Natural killer cell (primary cell): Measurements from ENCODE around the gene NUDT16. TPM values are rescaled to one million over a fixed set of nuclear protein-coding genes. Genes with fewer than 3 reads are reported as not detected.

ENCODE experiments used
- ATAC-seq, 3 donors: fragments of 150-1000 bp in 2 of 3; fragments of 200-7000 bp in 1 of 3; cut with Tn5 transposase; 1 replicate in 1 of 3; 2 replicates in 2 of 3; pipeline ENCODE4 v1.10.0; 2021; ENCODE audit warnings: mild to moderate bottlenecking in 2 of 3, moderate library complexity in 2 of 3
- DNase-seq, 2 donors: peaks; one replicate each; pipeline versions ENCODE4 v3.0.0 to v3.0.0-alpha.2; 2013 to 2021; ENCODE audit warnings: mixed read lengths in 1 of 2
- H3K27ac ChIP-seq: one replicate; pipeline ENCODE4 v1.5.1; 2013; ENCODE audit warnings: mild to moderate bottlenecking, low read length
- H3K27me3 ChIP-seq: one replicate; pipeline ENCODE4 v1.6.1; 2013; ENCODE audit warnings: low read length; ENCODE audit not compliant: control insufficient read depth, insufficient read depth
- H3K36me3 ChIP-seq: one replicate; pipeline ENCODE4 v1.6.1; 2013; ENCODE audit warnings: low read length; ENCODE audit not compliant: control insufficient read depth, insufficient read depth
- H3K4me1 ChIP-seq: one replicate; pipeline ENCODE4 v1.6.1; 2013; ENCODE audit warnings: low read length; ENCODE audit not compliant: control insufficient read depth, insufficient read depth
- H3K4me3 ChIP-seq: one replicate; pipeline ENCODE4 v1.5.1; 2013; ENCODE audit warnings: low read length
- H3K9me3 ChIP-seq: one replicate; pipeline ENCODE4 v1.6.1; 2013; ENCODE audit warnings: low read length; ENCODE audit not compliant: control insufficient read depth, insufficient read depth
- H3K27ac Mint-ChIP-seq, 2 donors: one replicate each; pipeline ENCODE4 v1.8.0; 2022; ENCODE audit warnings: mild to moderate bottlenecking in 2 of 2, mixed read lengths in 2 of 2, moderate library complexity in 1 of 2
- H3K27me3 Mint-ChIP-seq, 2 donors: one replicate each; pipeline ENCODE4 v1.8.0; 2022; ENCODE audit warnings: low read depth in 2 of 2, mixed read lengths in 2 of 2
- H3K36me3 Mint-ChIP-seq: one replicate; pipeline ENCODE4 v1.8.0; 2022; ENCODE audit warnings: mixed read lengths
- H3K4me1 Mint-ChIP-seq, 2 donors: one replicate each; pipeline ENCODE4 v1.8.0; 2022; ENCODE audit warnings: mixed read lengths in 2 of 2
- H3K4me3 Mint-ChIP-seq: one replicate; pipeline ENCODE4 v1.8.0; 2022; ENCODE audit warnings: mild to moderate bottlenecking, moderate library complexity, mixed read lengths
- H3K9me3 Mint-ChIP-seq, 2 donors: one replicate each; pipeline ENCODE4 v1.8.0; 2022; ENCODE audit warnings: mixed read lengths in 2 of 2
- WGBS: methylation state at CpG from one replicate; pipeline ENCODE4 v1.1.7; 2013; ENCODE audit warnings: missing lambda C conversion rate; ENCODE audit not compliant: insufficient coverage; 5-methylcytosine and 5-hydroxymethylcytosine counted together
- intact Hi-C: fragments of 100-400 bp; cut with micrococcal nuclease; formaldehyde crosslinking; loops from one replicate; pipeline ENCODE4 v1.14.2; 2022
- total RNA-seq, 4 donors: library from RNA; stranded (reverse); fragments of 120-200 nt in 1 of 4; gene quantifications; one replicate each; pipeline versions ENCODE4 v1.2.3 to v1.2.4, GENCODE V29; 2013 to 2022
- TF ChIP-seq, protein P1 (sequence below): fragments of 200-600 bp; IDR thresholded peaks from one replicate; pipeline ENCODE4 v1.8.0; 2022; ENCODE audit warnings: antibody characterized with exemption

Gene NUDT16
- total RNA-seq, 3 donors from 2014 or later (not counting 1 experiment from before 2014, with no cell fraction given), result 9.0 to 10.7 (median 9.7) TPM

DNA sequence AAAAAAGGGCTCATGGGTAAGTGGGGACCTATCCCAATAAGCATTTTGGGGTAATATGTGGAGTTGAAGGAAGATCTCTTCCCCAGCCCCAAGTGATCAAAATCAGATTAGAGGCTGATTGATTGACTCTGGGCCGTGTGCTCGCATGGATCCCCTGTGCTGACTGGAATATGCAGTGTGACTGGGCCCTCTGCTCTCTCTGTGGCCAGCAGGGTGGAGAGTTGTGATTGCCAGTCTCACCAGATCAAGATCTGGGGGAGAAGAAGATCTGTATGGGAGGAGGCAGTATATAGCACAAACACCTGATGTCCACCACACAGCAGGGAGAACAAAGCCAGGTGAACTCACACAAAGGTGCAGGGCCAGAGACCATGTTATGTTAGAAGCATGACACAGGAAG, 8.8 kb downstream of the NUDT16 start:
- Mint-ChIP-seq H3K4me1 (peaks cover 13 to 18% of the 10 kb centered on the region in 2 donors), H3K27ac (no peak overlapping the region), H3K9me3 (no peaks in the 10 kb centered on the region), H3K4me3 (no peak overlapping the region), H3K27me3 (no peaks in the 10 kb centered on the region), H3K36me3 (no peaks in the 10 kb centered on the region)
- H3K4me3 ChIP-seq, result no peak overlapping the region
- H3K36me3 ChIP-seq, result no peaks in the 10 kb centered on the region
- intact Hi-C loops, result no loop called here
- no peak overlapping the region for H3K27ac ChIP-seq
- no peaks in the 10 kb centered on the region for H3K27me3 ChIP-seq
- no peaks in the 10 kb centered on the region for H3K9me3 ChIP-seq
- peaks cover 9% of the 10 kb centered on the region for H3K4me1 ChIP-seq
- 87% methylated on average over 2 of the region's 2 CpGs for WGBS
- TF ChIP-seq, protein P1, sequence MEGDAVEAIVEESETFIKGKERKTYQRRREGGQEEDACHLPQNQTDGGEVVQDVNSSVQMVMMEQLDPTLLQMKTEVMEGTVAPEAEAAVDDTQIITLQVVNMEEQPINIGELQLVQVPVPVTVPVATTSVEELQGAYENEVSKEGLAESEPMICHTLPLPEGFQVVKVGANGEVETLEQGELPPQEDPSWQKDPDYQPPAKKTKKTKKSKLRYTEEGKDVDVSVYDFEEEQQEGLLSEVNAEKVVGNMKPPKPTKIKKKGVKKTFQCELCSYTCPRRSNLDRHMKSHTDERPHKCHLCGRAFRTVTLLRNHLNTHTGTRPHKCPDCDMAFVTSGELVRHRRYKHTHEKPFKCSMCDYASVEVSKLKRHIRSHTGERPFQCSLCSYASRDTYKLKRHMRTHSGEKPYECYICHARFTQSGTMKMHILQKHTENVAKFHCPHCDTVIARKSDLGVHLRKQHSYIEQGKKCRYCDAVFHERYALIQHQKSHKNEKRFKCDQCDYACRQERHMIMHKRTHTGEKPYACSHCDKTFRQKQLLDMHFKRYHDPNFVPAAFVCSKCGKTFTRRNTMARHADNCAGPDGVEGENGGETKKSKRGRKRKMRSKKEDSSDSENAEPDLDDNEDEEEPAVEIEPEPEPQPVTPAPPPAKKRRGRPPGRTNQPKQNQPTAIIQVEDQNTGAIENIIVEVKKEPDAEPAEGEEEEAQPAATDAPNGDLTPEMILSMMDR, result no peak
- ATAC-seq, result no peak
- no peak for DNase-seq

DNA sequence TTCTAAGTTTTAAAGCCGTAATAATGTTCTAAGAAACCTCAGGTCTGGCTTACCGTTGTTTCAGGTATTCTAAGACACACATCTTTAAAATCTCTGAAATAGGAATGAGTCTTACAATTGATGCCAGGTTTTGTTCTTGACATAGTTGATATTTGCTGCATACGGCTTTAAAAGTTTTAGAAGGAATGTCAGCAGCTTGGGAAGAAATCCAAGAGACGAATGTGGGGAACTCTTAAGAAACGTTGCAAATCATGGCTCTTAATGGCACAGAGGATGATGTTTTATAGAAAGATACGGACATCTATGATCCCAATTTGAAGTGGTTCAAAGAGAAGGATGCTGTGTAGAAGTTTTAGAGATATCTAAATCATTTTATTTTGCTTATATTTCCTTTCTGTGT, 11.5 kb downstream of the NUDT16 start:
- peaks cover 0 to 2% of the 10 kb centered on the region in 2 donors for H3K4me1 Mint-ChIP-seq
- Histone ChIP-seq H3K27me3 (no peaks in the 10 kb centered on the region), H3K4me3 (no peak overlapping the region), H3K4me1 (peaks cover 2% of the 10 kb centered on the region), H3K9me3 (no peaks in the 10 kb centered on the region), H3K27ac (no peak overlapping the region), H3K36me3 (no peaks in the 10 kb centered on the region)
- intact Hi-C loops, result no loop called here
- no peaks in the 10 kb centered on the region for H3K9me3 Mint-ChIP-seq
- TF ChIP-seq, protein P1, result no peak
- WGBS, result 92% methylated on average over 6 of the region's 6 CpGs
- no peak overlapping the region for H3K4me3 Mint-ChIP-seq
- no peak overlapping the region for H3K27ac Mint-ChIP-seq
- no peaks in the 10 kb centered on the region for H3K27me3 Mint-ChIP-seq
- H3K36me3 Mint-ChIP-seq, result no peaks in the 10 kb centered on the region
- no peak for ATAC-seq
- DNase-seq, result no peak

DNA sequence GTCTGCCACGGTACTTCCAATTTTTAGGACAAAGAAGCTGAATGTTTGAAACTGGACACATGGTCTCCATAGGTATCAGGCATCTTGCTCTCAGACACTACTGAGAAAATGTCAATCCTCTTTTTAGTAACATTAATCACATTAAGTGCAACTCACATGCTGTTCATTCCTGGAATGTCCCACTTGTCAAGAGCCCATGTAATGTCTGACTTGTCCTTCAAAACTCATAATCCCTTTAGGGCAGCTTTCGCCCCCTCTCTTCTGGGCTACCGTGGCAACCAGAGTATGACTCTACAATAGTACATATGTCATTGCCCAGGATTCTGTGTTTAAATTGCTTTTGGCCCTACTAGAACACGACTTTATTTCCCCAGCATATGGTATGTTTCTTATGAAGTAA, 12.3 kb downstream of the NUDT16 start:
- Histone ChIP-seq H3K4me1 (peaks cover 2% of the 10 kb centered on the region), H3K9me3 (no peaks in the 10 kb centered on the region), H3K27ac (no peak overlapping the region), H3K36me3 (no peaks in the 10 kb centered on the region), H3K4me3 (no peak overlapping the region), H3K27me3 (no peaks in the 10 kb centered on the region)
- Mint-ChIP-seq H3K4me3 (no peak overlapping the region), H3K36me3 (no peaks in the 10 kb centered on the region), H3K9me3 (no peaks in the 10 kb centered on the region), H3K27me3 (no peaks in the 10 kb centered on the region), H3K27ac (no peak overlapping the region), H3K4me1 (no peaks in the 10 kb centered on the region)
- WGBS, result 96% methylated on average over 4 of the region's 4 CpGs
- TF ChIP-seq, protein P1, result no peak
- intact Hi-C loops, result no loop called here
- no peak for ATAC-seq
- DNase-seq, result no peak

DNA sequence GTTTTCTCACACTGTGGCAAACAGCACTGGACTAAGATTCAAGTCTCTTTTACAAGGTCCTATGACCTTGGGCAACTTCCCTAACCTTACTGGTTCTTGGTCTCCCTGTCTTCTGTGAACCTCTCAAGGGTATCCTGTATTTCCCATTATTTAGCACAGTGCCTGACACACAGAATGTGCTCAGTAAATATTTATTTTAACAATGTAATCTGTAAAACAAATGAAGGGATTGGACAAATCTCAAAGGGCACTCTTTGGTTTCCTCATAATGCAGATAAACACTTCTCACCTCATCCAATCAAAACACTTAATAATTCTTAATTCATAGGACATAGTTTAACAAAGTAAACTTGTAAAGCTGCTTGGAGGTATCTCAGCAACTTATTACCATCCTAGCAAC, 12.8 kb downstream of the NUDT16 start:
- no peaks in the 10 kb centered on the region for H3K9me3 Mint-ChIP-seq
- no peaks in the 10 kb centered on the region for H3K36me3 ChIP-seq
- ATAC-seq, result no peak
- no peak for DNase-seq
- H3K4me3 ChIP-seq, result no peak overlapping the region
- H3K36me3 Mint-ChIP-seq, result no peaks in the 10 kb centered on the region
- H3K4me1 ChIP-seq, result peaks cover 2% of the 10 kb centered on the region
- no peaks in the 10 kb centered on the region for H3K27me3 ChIP-seq
- intact Hi-C loops, result no loop called here
- no peaks in the 10 kb centered on the region for H3K27me3 Mint-ChIP-seq
- no peak overlapping the region for H3K27ac ChIP-seq
- H3K9me3 ChIP-seq, result no peaks in the 10 kb centered on the region
- no peaks in the 10 kb centered on the region for H3K4me1 Mint-ChIP-seq
- no peak overlapping the region for H3K4me3 Mint-ChIP-seq
- TF ChIP-seq, protein P1, result no peak
- H3K27ac Mint-ChIP-seq, result no peak overlapping the region
